Endometrial microvascular endothelial cells (primary cell): ENCODE results near the gene POU6F2. TPM values are rescaled to one million over a fixed set of nuclear protein-coding genes. Genes with fewer than 3 reads are reported as not detected.

Experiments
- in situ Hi-C: cut with HindIII; loops from 2 replicates; pipeline ENCODE4 v1.10.0; 2017; ENCODE audit warnings: low sequenced_read_pairs, low pct_unique_long_range_greater_than_20kb; ENCODE audit errors: inconsistent ontology term
- total RNA-seq: library from RNA; depleted of rRNA; stranded (reverse); fragments of >200 nt; gene quantifications from one replicate; pipeline ENCODE4 v1.2.3, GENCODE V29; 2015; ENCODE audit errors: inconsistent ontology term

Gene POU6F2
- total RNA-seq, 1 donor from 2014 or later = not detected

GRCh38 chr7:39051707-39052106 is 74.0 kb downstream of the POU6F2 start:
- in situ Hi-C loops = no loop called here

GRCh38 chr7:39054731-39055130 is 77.0 kb downstream of the POU6F2 start:
- in situ Hi-C loops = no loop called here

- in situ Hi-C loops = no loop called here
Observed at GRCh38 chr7:39056153-39056552, 78.4 kb downstream of the POU6F2 start.

GRCh38 chr7:39062811-39063210 is 85.1 kb downstream of the POU6F2 start:
- in situ Hi-C loops = no loop called here

- in situ Hi-C loops = no loop called here
Observed at GRCh38 chr7:39069031-39069430, 91.3 kb downstream of the POU6F2 start.

GRCh38 chr7:39069896-39070881 is 92.5 kb downstream of the POU6F2 start:
- in situ Hi-C loops = no loop called here

- in situ Hi-C loops = no loop called here
Observed at GRCh38 chr7:39071116-39071515, 93.4 kb downstream of the POU6F2 start.

- in situ Hi-C loops = no loop called here
Observed at GRCh38 chr7:39073432-39073831, 95.7 kb downstream of the POU6F2 start.

DNA sequence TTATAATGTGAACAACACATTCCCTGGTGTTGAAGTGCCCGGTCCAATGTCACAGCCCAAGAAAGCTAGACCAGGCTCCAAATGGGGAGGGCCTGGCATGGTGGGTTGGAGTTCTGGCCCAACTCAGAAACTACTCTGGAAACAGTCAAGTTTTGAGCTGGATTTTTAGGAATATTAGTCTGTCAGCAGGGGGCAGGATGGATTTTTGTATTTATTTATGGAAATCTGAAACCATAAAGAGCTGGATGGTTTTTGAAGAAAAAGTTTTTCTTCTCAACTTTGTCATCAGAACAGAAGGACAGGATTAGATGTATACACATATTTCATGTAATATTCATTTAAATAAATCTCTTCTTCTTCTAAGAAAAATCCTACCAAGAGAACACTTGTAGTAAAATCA is 97.5 kb downstream of the POU6F2 start:
- in situ Hi-C loops = no loop called here

DNA sequence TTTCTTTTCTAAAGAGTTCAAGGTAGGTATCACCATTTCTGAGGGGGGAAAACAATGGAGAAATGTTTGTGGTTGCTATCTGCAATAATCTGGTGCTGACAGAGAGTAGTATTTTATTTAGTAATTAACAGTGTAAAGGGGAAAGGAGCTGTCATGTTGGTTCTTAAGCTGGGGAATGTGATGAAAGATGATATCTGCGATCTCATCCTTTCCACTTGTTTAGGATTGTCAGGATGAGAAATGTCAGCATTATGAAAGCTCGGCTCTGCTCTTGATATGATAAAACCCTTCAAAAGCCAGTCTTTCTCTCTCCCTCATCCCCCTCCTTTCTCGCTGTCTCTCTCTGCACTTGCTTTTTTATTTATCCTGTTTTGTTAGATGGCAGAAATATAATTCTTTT is 106.1 kb downstream of the POU6F2 start:
- in situ Hi-C loops = no loop called here

DNA sequence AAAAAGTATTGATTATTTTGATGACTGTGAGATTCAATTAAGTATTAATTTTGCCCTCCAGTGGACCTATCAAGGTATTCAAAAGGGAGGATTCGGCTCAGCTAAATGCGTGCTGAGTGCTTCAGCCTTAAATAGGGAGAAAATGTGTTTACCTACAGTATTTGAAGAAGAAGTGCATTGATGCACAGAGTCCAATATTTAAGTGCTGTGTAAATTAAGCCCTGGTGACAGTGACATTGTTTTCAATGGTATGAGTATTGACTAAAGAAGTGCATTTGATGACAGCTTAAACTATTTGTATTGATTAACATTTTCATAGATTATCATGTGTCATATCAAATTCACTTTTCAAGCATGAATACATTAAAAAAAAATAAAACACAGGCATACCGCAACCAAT is 106.6 kb downstream of the POU6F2 start:
- in situ Hi-C loops = no loop called here

DNA sequence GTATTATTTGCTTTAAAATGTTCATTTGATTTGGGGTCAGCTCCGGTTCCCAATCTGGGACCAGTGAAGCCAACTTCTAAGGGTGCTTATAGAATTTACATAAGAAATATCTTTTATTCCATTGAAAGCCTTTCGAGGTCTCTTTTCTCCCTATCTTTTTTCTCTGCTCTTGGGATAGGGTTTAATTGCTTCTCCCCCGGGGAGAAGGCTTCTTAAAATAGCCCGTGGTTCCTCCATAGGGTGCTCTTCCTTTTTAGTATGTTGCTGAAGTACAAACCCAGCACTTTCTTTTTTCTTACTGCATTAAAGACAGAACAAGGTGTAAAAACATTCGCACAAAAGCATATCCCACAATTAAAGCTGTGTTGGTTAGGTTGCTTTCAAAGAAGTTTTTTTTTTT is 107.5 kb downstream of the POU6F2 start:
- in situ Hi-C loops = no loop called here

DNA sequence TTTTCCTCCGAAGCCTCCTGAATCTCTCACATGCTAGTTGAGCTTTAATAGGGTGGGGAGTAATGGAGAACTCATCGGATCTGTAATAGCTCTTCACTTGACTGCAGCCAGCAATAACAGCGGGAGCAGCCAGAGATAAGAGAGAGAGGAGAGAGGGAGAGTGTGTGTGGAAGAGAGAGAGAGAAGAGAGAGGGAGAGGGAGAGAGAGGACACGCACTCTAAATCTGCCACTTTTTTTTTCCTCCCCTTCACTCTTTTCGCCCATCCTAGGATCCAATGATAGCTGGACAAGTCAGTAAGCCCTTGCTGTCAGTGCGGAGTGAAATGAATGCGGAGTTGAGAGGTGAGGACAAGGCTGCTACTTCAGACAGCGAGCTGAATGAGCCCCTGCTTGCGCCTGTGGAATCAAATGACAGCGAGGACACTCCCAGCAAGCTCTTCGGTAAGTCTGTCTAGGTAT is 107.9 kb downstream of the POU6F2 start:
- in situ Hi-C loops = no loop called here

DNA sequence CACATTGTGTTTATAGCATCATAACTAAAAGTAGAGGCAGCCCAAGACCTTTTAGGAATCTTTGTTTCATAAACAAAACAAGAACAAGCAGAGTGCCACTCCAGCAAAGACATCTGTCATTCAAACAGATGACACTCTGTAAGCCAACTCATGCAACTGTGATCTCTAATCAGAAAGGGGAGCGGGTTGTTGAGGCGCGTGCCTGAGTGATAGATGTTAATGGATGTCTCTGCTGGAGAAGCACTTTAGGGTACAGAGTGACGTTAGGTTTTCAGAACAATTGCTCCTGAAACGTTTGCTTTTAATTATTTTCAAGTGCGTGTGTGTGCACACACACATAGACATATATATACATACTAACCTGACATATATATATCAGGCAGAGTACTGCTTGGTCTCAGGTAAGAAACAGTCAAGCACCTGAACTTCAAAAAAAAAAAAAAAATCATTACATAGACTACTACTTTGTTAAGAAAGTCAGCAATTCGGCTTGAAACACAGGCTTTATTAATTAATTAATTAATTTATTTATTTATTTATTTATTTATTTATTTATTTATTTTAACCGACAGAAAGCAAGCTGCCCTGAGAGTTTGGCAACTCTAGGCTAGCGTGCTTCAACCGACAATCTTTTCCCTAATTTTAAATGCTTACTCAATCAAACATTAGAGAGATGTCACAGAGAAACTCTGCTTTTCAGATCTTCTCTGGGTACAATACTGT is 109.1 kb downstream of the POU6F2 start:
- in situ Hi-C loops = no loop called here

- in situ Hi-C loops = no loop called here
Observed at GRCh38 chr7:39088730-39089593, 111.3 kb downstream of the POU6F2 start.

GRCh38 chr7:39091145-39091544 is 113.4 kb downstream of the POU6F2 start:
- in situ Hi-C loops = no loop called here

DNA sequence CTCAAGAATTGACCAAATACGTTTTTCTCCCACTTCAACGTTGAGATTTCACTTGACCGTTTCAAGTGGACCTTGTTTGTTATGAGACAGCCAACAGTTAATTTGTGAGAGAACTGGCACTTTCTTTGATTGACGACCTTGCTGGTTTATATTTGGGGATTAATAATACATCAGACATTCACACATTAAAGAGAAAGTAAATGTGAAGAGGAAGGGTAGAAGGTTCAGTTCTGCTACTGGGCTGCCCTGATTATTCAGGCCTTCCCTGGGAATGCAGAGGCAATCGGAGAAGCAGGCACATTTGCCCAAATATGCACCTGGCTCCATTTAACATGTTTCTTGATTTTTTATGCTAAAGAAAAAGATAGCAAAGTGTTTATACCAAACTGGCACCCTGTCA is 114.1 kb downstream of the POU6F2 start:
- in situ Hi-C loops = no loop called here

DNA sequence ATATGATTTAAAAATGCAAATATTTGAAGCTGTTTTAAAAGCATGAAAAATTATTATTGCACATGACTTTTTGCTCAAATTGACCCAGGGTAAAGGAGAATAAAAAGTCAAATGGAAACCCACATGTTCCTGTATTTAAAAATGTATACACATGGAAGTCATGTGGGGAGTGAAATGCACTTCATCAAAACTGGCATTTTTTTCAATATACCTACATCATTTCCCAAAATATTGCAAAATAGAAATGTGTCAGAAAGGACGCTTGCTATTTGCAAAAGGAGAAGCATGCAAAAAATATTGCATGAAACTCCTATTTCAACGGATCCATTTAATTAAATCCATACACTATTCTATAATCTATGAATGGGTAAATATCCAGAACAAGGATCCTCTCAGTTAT is 117.0 kb downstream of the POU6F2 start:
- in situ Hi-C loops = no loop called here
